ENCODE measurements around the gene DTNB.

The DTNB gene

GRCh38 chr2:25367296-25367695, 306.1 kb downstream of the DTNB start:
- TF ChIP-seq GATA2 (IDR thresholded peaks at IDR 0.05; ENCODE audit: low read depth, low read length), result no peak
- TF ChIP-seq GATA3 (IDR thresholded peaks at IDR 0.05; ENCODE audit: low read depth, low read length), result no peak

DNA sequence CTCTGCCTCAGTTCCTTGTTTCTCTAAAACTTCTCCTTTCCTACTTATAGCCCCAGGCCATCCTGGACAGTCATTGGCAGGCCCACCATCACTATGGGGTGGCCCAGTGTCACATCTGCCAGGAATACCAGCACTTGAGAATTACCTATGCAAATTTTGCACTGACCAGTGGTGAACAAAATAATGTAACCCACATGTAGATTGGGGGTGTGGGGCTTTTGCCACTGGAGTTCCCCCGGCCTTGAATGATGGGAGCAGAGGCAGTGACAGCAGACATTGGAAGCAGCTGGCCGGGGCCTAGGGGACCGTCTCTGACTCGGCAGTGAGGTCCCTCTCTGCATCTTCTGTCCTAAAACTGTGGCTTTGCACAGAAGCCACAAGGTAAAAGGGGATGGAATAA, 306.7 kb downstream of the DTNB start:
- no peak for TF ChIP-seq GATA3 (IDR thresholded peaks at IDR 0.05; ENCODE audit: low read depth, low read length)
- no peak for TF ChIP-seq GATA2 (IDR thresholded peaks at IDR 0.05; ENCODE audit: low read depth, low read length)

GRCh38 chr2:25365241-25365640, 308.1 kb downstream of the DTNB start:
- no peak for TF ChIP-seq GATA2 (IDR thresholded peaks at IDR 0.05; ENCODE audit: low read depth, low read length)
- TF ChIP-seq GATA3 (IDR thresholded peaks at IDR 0.05; ENCODE audit: low read depth, low read length), result no peak

GRCh38 chr2:25363733-25364132, 309.6 kb downstream of the DTNB start:
- TF ChIP-seq GATA3 (IDR thresholded peaks at IDR 0.05; ENCODE audit: low read depth, low read length) (no peak), GATA2 (IDR thresholded peaks at IDR 0.05; ENCODE audit: low read depth, low read length) (no peak)

DNA sequence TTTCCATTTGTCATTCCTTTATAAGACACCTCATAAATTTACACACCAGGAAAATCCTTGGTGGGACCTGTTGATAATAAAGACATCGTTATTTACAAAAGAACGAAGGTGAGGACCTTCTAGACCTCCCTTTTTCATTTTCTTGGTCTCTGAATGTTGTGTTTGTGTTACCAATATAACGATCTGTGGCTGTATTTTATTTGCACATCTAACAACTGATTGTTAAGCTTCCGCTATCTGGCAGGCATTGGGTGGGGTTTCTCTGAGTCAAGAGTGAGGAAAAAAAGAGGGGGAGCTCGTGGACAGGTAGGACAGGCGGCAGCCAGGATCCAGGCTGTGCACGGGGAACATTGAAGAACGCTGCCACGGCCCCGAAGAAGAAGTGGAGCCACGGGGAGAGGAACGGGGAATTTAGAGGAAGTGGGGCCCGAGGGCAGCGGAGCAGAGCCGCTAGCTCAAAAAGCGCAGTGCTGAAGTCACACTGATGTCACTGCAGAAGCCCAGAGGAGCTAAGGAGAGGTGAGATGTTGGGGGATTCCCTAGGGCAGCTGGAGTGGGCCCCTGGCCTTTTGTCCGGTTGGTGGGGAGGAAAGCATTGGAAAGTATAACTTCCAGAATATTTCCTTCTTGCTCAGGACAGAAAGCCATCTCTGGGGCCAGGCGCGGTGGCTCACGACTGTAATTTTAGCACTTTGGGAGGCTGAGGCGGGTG, 310.8 kb downstream of the DTNB start:
- TF ChIP-seq GATA3 (IDR thresholded peaks at IDR 0.05; ENCODE audit: low read depth, low read length) (no peak), GATA2 (IDR thresholded peaks at IDR 0.05; ENCODE audit: low read depth, low read length) (no peak)

DNA sequence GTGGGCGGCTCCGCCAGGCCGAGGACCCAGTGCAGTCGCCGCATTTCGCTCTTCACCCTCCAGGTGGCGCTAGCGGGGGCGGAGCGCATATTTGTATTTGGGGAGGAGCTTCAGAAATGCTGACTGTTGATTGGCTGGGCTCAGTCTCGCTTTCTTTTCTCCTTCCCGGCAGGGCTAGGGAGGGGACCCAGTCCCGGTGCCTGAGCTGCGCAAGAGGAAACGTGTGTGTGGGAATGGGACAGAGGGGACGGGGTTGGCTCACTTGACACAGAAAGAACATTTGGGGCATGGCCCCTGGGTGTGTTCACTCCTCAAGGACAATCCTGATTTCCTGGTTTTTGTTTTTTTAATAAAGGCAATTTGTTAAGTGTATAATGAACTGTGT, 311.3 kb downstream of the DTNB start:
- TF ChIP-seq GATA3 (IDR thresholded peaks at IDR 0.05; ENCODE audit: low read depth, low read length), result no peak
- TF ChIP-seq GATA2 (IDR thresholded peaks at IDR 0.05; ENCODE audit: low read depth, low read length), result no peak

GRCh38 chr2:25361261-25362048, 311.9 kb downstream of the DTNB start:
- TF ChIP-seq GATA3 (IDR thresholded peaks at IDR 0.05; ENCODE audit: low read depth, low read length) (no peak), GATA2 (IDR thresholded peaks at IDR 0.05; ENCODE audit: low read depth, low read length) (no peak)

DNA sequence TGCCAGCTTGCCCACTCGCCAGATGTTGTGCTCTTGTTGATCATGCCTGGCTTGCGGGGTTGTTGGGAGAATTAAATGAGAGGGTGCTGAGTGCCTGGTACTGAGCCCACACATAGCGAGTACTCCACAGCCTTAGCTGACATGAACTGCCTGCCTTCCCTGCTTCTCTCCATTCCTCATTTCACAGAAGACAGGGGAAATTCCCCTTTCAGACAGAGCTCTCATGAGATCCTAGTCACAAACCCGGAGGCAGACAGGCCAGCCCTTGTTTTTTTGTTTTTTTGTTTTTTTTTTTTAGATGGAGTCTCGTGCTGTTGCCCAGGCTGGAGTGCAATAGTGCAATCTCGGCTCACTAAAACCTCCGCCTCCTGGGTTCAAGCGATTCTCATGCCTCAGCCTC, 314.5 kb downstream of the DTNB start:
- TF ChIP-seq GATA2 (IDR thresholded peaks at IDR 0.05; ENCODE audit: low read depth, low read length), result no peak
- no peak for TF ChIP-seq GATA3 (IDR thresholded peaks at IDR 0.05; ENCODE audit: low read depth, low read length)

DNA sequence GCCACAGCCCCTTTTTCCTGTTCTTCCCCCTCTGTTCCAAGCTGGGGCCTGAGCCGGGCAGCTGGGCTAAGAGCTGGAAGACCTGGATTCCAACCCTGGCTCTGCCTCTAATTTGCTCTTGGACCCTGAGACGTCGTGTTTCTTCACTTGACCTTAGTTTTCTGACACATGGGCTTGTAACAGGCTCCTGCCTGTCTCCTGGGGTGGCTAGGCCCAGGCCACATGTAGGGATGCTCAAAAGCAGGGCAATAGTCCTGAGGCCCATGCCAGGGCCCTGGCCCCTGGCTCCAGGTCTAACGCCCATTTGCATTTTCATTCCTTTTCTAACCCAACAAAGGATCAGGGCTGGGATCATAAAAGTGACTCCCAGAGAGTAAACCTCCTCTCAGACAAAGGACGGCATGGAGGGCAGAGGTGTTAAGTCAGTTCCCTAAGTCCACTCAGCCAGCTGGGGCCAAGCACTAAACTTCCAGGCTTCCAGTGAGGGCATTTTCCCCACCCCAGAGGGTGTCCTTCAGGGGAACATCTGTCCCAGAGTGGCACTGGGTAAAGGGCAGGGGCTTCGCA, 315.0 kb downstream of the DTNB start:
- TF ChIP-seq GATA3 (IDR thresholded peaks at IDR 0.05; ENCODE audit: low read depth, low read length), result no peak
- no peak for TF ChIP-seq GATA2 (IDR thresholded peaks at IDR 0.05; ENCODE audit: low read depth, low read length)

GRCh38 chr2:25356088-25356487, 317.3 kb downstream of the DTNB start:
- TF ChIP-seq GATA3 (IDR thresholded peaks at IDR 0.05; ENCODE audit: low read depth, low read length) (no peak), GATA2 (IDR thresholded peaks at IDR 0.05; ENCODE audit: low read depth, low read length) (no peak)

DNA sequence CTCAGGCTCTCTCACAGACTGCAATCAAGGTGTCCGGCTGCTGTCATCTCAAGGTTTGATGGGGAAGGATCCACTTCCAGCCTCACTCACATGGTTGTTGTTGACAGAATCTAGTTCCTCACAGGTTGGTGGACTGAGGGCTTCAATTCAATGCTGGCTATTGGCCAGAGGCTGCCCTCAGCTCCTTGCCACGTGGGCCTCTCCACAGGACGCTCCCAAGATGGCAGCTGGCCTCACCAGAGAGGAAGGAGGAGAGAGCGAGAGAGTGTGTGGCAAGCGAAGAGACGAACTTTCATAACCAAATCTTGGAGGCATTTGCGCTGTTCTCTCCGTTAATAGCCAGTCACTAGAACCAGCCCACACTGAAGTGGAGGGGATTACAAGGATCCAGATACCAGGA, 318.1 kb downstream of the DTNB start:
- TF ChIP-seq GATA3 (IDR thresholded peaks at IDR 0.05; ENCODE audit: low read depth, low read length) (no peak), GATA2 (IDR thresholded peaks at IDR 0.05; ENCODE audit: low read depth, low read length) (no peak)

- no peak for TF ChIP-seq GATA3 (IDR thresholded peaks at IDR 0.05; ENCODE audit: low read depth, low read length)
- no peak for TF ChIP-seq GATA2 (IDR thresholded peaks at IDR 0.05; ENCODE audit: low read depth, low read length)
These were observed 319.3 kb downstream of the DTNB start for GRCh38 chr2:25354116-25354515.

- no peak for TF ChIP-seq GATA3 (IDR thresholded peaks at IDR 0.05; ENCODE audit: low read depth, low read length)
- TF ChIP-seq GATA2 (IDR thresholded peaks at IDR 0.05; ENCODE audit: low read depth, low read length), result no peak
These were observed 324.0 kb downstream of the DTNB start for GRCh38 chr2:25349397-25349796.

DNA sequence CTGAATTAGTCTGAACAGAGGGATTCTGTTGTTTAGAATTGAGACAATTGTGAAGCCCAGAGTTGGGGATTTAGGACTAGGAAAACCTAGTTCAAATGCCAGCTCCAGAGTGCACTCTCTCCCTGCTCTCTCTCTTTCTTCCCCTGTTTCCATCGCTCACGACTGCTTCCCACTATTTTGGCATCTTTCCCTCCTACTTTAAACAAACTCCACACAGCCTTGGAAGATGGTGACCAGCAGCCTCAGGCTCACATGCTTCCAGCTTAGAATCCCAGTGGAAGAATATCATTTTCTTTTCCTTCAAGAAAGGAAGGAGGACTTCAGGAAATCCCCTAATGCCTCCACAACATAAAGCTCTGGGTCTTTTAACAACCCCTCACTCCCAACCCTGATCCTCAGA, 325.5 kb downstream of the DTNB start:
- no peak for TF ChIP-seq GATA3 (IDR thresholded peaks at IDR 0.05; ENCODE audit: low read depth, low read length)
- no peak for TF ChIP-seq GATA2 (IDR thresholded peaks at IDR 0.05; ENCODE audit: low read depth, low read length)
